ENCODE measurements around the gene ARHGAP20.
A peak's percentile ranks its signal among the peaks of the same experiment; 100 is the strongest.

GRCh38 chr11:110710628-110711381, 1.4 kb downstream of the ARHGAP20 start:
- TF ChIP-seq CTCF (conservative IDR thresholded peaks at IDR 0.05; ENCODE audit: low read depth, low read length): no peak
- no peak for TF ChIP-seq POLR2A (IDR thresholded peaks at IDR 0.05; ENCODE audit: low read depth, low read length)
- TF ChIP-seq CEBPB (IDR thresholded peaks at IDR 0.05; ENCODE audit: low read depth, low read length): no peak
- peak; percentile 68; the same call in 1 of the 2 replicates for TF ChIP-seq USF2 (IDR thresholded peaks at IDR 0.05; ENCODE audit: low read depth, low read length)
- no peak for TF ChIP-seq FOS (IDR thresholded peaks at IDR 0.05; ENCODE audit: low read depth, low read length)
- TF ChIP-seq BHLHE40 (IDR thresholded peaks at IDR 0.05; ENCODE audit: low read depth, low read length): peak; percentile 61; the same call in 1 of the 2 replicates
- TF ChIP-seq RFX5 (IDR thresholded peaks at IDR 0.05; ENCODE audit: low read depth, low read length): no peak
- TF ChIP-seq MXI1 (IDR thresholded peaks at IDR 0.05; ENCODE audit: borderline replicate concordance, low read depth, low read length): peak; percentile 79; the same call in 1 of the 2 replicates
- TF ChIP-seq RAD21 (IDR thresholded peaks at IDR 0.05; ENCODE audit: low read length): no peak
- no peak for TF ChIP-seq MAFK (IDR thresholded peaks at IDR 0.05; ENCODE audit: low read depth, low read length)
- TF ChIP-seq CHD1 (IDR thresholded peaks at IDR 0.05; ENCODE audit: low read depth, low read length): no peak
- TF ChIP-seq ELK1 (IDR thresholded peaks at IDR 0.05; ENCODE audit: borderline replicate concordance, low read depth, low read length): no peak
- no peak for TF ChIP-seq MAZ (IDR thresholded peaks at IDR 0.05; ENCODE audit: borderline replicate concordance, low read depth, low read length)
